Endodermal cell (in vitro differentiated cells): ENCODE measurements around the gene EYA2. TPM values are rescaled to one million over a fixed set of nuclear protein-coding genes. Genes with fewer than 3 reads are reported as not detected.

Experiments used
- DNase-seq: peaks from one replicate; pipeline ENCODE4 v3.0.0-alpha.2; 2017
- H3K27ac ChIP-seq: 2 replicates; pipeline ENCODE4 v1.5.1; 2013; ENCODE audit warnings: mild to moderate bottlenecking, low read depth, low read length, moderate library complexity
- H3K27me3 ChIP-seq: 2 replicates; pipeline ENCODE4 v1.6.1; 2013; ENCODE audit warnings: mild to moderate bottlenecking, low read length, moderate library complexity; ENCODE audit not compliant: insufficient read depth, control insufficient read depth, poor library complexity, severe bottlenecking
- H3K36me3 ChIP-seq: 2 replicates; pipeline ENCODE4 v1.7.0; 2013; ENCODE audit warnings: mild to moderate bottlenecking, low read length, moderate library complexity; ENCODE audit not compliant: control insufficient read depth, insufficient read depth
- H3K4me1 ChIP-seq: one replicate; pipeline ENCODE4 v1.7.0; 2013; ENCODE audit warnings: low read length; ENCODE audit not compliant: control insufficient read depth, insufficient read depth
- H3K4me3 ChIP-seq: 2 replicates; pipeline ENCODE4 v1.5.1; 2013; ENCODE audit warnings: mild to moderate bottlenecking, low read length, moderate library complexity
- H3K9ac ChIP-seq: 2 replicates; pipeline ENCODE4 v1.6.1; 2013; ENCODE audit warnings: mild to moderate bottlenecking, low read length, moderate library complexity; ENCODE audit not compliant: poor library complexity, severe bottlenecking; ENCODE audit errors: extremely low read depth
- H3K9me3 ChIP-seq: 2 replicates; pipeline ENCODE4 v1.6.1; 2013; ENCODE audit warnings: mild to moderate bottlenecking, low read length, moderate library complexity; ENCODE audit not compliant: control insufficient read depth
- H3K27ac Mint-ChIP-seq: 2 replicates; pipeline ENCODE4 v1.8.0; 2020; ENCODE audit warnings: mixed read lengths
- H3K27me3 Mint-ChIP-seq: 2 replicates; pipeline ENCODE4 v1.8.0; 2021; ENCODE audit warnings: mild to moderate bottlenecking, mixed read lengths; ENCODE audit not compliant: insufficient read depth
- H3K36me3 Mint-ChIP-seq: 2 replicates; pipeline ENCODE4 v1.8.0; 2020; ENCODE audit warnings: low read depth, mixed read lengths
- H3K4me1 Mint-ChIP-seq: 2 replicates; pipeline ENCODE4 v1.8.0; 2020; ENCODE audit warnings: mixed read lengths
- H3K4me3 Mint-ChIP-seq: 2 replicates; pipeline ENCODE4 v1.8.0; 2020; ENCODE audit warnings: mild to moderate bottlenecking, moderate library complexity, mixed read lengths
- H3K9me3 Mint-ChIP-seq: 2 replicates; pipeline ENCODE4 v1.8.0; 2020; ENCODE audit warnings: mild to moderate bottlenecking, mixed read lengths
- WGBS, 2 experiments: methylation state at CpG; one replicate each; pipeline versions ENCODE4 v1.1.5 to v1.1.7; 2013; ENCODE audit warnings: missing lambda C conversion rate in 2 of 2, mixed read lengths in 1 of 2; ENCODE audit not compliant: insufficient coverage in 1 of 2, insufficient read length in 1 of 2; 5-methylcytosine and 5-hydroxymethylcytosine counted together
- total RNA-seq, 2 donors: library from RNA; stranded (reverse); fragmentation: NEBNext Ultra II Directional in 1 of 2; extraction: Animal tissue kit (Norgen Biotek cat#: 25700) in 1 of 2; gene quantifications; 2 replicates in 1 of 2; 3 replicates in 1 of 2; pipeline ENCODE4 v1.2.1, GENCODE V29; 2021
- TF ChIP-seq, protein P1 (sequence below): fragments of 200-600 bp; sonication (generic); conservative IDR thresholded peaks from 2 replicates; pipeline ENCODE4 v1.5.0; 2021; ENCODE audit warnings: antibody characterized with exemption, mild to moderate bottlenecking

The EYA2 gene
- total RNA-seq, 2 donors from 2014 or later = 9.1 to 18.0 TPM

DNA sequence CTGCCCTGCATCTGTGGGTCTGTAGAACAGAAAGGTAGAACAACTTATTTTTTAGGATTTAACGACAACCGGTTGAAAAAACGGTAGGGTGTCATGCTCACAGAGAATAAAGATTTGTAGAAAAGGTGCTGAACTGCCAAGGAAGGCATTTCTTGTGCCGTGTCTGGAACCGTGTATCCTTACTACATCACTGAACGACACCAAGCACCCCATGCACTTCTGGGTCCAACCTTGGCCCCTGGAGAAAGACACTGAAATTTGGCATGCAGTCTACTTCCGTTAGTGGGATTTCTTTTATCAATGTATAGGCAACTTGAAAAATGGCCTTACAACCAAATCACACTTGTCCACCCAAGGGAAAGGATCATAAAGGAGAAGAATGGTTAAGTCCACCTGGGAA lies 316.4 kb downstream of the EYA2 start:
- WGBS, 2 experiments = 95 to 100% methylated on average over 6 to 7 of the region's 7 CpGs
- no peak for DNase-seq
- H3K27ac Mint-ChIP-seq = no peak overlapping the region
- TF ChIP-seq, protein P1, sequence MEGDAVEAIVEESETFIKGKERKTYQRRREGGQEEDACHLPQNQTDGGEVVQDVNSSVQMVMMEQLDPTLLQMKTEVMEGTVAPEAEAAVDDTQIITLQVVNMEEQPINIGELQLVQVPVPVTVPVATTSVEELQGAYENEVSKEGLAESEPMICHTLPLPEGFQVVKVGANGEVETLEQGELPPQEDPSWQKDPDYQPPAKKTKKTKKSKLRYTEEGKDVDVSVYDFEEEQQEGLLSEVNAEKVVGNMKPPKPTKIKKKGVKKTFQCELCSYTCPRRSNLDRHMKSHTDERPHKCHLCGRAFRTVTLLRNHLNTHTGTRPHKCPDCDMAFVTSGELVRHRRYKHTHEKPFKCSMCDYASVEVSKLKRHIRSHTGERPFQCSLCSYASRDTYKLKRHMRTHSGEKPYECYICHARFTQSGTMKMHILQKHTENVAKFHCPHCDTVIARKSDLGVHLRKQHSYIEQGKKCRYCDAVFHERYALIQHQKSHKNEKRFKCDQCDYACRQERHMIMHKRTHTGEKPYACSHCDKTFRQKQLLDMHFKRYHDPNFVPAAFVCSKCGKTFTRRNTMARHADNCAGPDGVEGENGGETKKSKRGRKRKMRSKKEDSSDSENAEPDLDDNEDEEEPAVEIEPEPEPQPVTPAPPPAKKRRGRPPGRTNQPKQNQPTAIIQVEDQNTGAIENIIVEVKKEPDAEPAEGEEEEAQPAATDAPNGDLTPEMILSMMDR = no peak
- no peak overlapping the region for H3K9ac ChIP-seq
- peaks cover 9% of the 10 kb centered on the region for H3K4me1 Mint-ChIP-seq
- H3K27me3 Mint-ChIP-seq = no peaks in the 10 kb centered on the region
- peaks cover 33% of the 10 kb centered on the region for H3K36me3 Mint-ChIP-seq
- no peaks in the 10 kb centered on the region for H3K9me3 ChIP-seq
- H3K4me3 ChIP-seq = no peak overlapping the region
- peaks cover 73% of the 10 kb centered on the region for H3K36me3 ChIP-seq
- H3K4me1 ChIP-seq = no peaks in the 10 kb centered on the region
- H3K9me3 Mint-ChIP-seq = no peaks in the 10 kb centered on the region
- H3K27me3 ChIP-seq = no peaks in the 10 kb centered on the region
- H3K4me3 Mint-ChIP-seq = no peak overlapping the region
- H3K27ac ChIP-seq = peak overlapping the region; percentile 58

DNA sequence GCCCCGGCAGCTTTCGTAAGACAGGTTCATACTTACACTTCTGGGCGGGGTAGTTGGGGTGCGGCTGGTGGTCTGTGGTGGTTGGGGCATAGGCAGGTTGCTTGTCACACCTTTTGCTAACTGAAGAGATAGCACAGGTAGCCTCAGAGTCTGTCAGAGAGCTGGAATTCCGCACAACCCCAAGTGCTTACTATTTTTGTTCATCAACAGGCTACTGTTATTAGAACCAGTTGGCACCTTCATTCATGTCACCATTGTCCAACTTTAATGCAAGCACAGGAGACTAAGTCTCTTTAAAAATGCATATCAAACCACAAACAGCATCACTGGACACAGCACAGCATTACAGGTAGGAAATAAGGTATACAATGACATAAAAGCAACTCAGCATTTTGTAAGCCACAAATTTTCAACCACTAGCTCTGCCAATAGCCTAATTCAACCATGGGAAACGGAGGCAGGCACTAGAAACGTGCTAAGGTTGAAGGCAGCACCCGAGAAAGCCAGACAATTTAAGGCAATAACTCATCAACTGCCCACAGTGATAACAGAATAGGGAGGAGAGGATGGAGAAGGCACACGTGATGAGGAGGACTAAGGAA lies 318.1 kb downstream of the EYA2 start:
- no peak overlapping the region for H3K27ac Mint-ChIP-seq
- H3K27ac ChIP-seq = no peak overlapping the region
- no peaks in the 10 kb centered on the region for H3K27me3 Mint-ChIP-seq
- H3K27me3 ChIP-seq = no peaks in the 10 kb centered on the region
- H3K4me1 Mint-ChIP-seq = no peaks in the 10 kb centered on the region
- no peak for DNase-seq
- H3K4me1 ChIP-seq = no peaks in the 10 kb centered on the region
- TF ChIP-seq, protein P1 = no peak
- H3K9me3 ChIP-seq = no peaks in the 10 kb centered on the region
- no peak overlapping the region for H3K4me3 Mint-ChIP-seq
- 93 to 94% methylated on average over 7 to 9 of the region's 9 CpGs for WGBS, 2 experiments
- H3K9ac ChIP-seq = no peak overlapping the region
- H3K9me3 Mint-ChIP-seq = no peaks in the 10 kb centered on the region
- peaks cover 86% of the 10 kb centered on the region for H3K36me3 ChIP-seq
- no peak overlapping the region for H3K4me3 ChIP-seq
- H3K36me3 Mint-ChIP-seq = peaks cover 41% of the 10 kb centered on the region

DNA sequence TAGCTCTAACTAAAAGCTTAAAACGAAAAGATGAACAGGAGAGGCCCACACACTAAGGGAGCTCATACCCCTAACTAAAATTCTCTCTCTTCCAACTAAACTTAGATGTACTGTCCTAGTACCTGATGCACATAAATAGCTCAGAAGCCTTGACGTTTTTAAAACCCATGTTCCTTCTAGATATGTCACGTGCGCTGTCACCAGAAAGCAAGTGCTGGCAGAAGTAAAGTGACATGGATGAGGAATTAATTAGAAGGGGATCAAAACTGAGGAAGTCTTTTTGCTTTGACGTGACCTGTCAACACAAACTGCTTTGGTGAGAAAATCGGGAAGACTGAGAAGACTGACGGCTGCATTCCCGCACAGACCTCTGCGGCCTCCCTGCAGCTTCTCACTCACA lies 319.3 kb downstream of the EYA2 start:
- Histone ChIP-seq H3K36me3 (peaks cover 86% of the 10 kb centered on the region), H3K9ac (no peak overlapping the region), H3K9me3 (no peaks in the 10 kb centered on the region), H3K27ac (no peak overlapping the region), H3K4me1 (no peaks in the 10 kb centered on the region), H3K27me3 (no peaks in the 10 kb centered on the region), H3K4me3 (no peak overlapping the region)
- Mint-ChIP-seq H3K27me3 (no peaks in the 10 kb centered on the region), H3K36me3 (peaks cover 41% of the 10 kb centered on the region), H3K9me3 (no peaks in the 10 kb centered on the region), H3K27ac (no peak overlapping the region), H3K4me1 (peaks cover 1% of the 10 kb centered on the region), H3K4me3 (no peak overlapping the region)
- TF ChIP-seq, protein P1 = no peak
- no peak for DNase-seq
- 93% methylated on average over 9 of the region's 9 CpGs for WGBS, 2 experiments
